Activated CD8-positive, alpha-beta memory T cell treated with anti-CD3 and anti-CD28 coated beads for 24 hours (primary cell): ENCODE data around the gene NBPF26.
"Not testable (repeated sequence)": the region's sequence is repeated elsewhere in the genome, so short reads cannot be mapped to it uniquely, and the experiment has no call there.

Source experiments
- DNase-seq: peaks from one replicate; pipeline ENCODE4 v3.0.0-alpha.2; 2020

The NBPF26 gene

GRCh38 chr1:120859615-120860234 is 136.0 kb downstream of the NBPF26 start:
- not testable (repeated sequence) for DNase-seq

GRCh38 chr1:120878206-120878605 is 154.5 kb downstream of the NBPF26 start:
- not testable (repeated sequence) for DNase-seq

- not testable (repeated sequence) for DNase-seq
These were observed 156.3 kb downstream of the NBPF26 start for GRCh38 chr1:120880056-120880455.

- DNase-seq, result not testable (repeated sequence)
These were observed 158.2 kb downstream of the NBPF26 start for GRCh38 chr1:120881934-120882333.
